Right atrium auricular region (tissue), 2 donors: ENCODE data around the gene CD58. TPM values are rescaled to one million over a fixed set of nuclear protein-coding genes. Genes with fewer than 3 reads are reported as not detected.

Experiments
- DNase-seq: peaks from one replicate; pipeline ENCODE4 v3.0.0-alpha.2; 2019; ENCODE audit warnings: low spot score
- H3K27ac ChIP-seq, 2 donors: fragments of 200-600 bp; sonication (generic); 1 replicate in 1 of 2; 2 replicates in 1 of 2; pipeline ENCODE4 v1.5.1; 2016 to 2019
- H3K27me3 ChIP-seq, 2 donors: fragments of 200-600 bp; sonication (generic); one replicate each; pipeline versions ENCODE4 v1.5.1 to v1.6.0; 2017 to 2019
- H3K36me3 ChIP-seq: fragments of 200-600 bp; sonication (generic); one replicate; pipeline ENCODE4 v1.5.1; 2016
- H3K4me1 ChIP-seq, 2 donors: fragments of 200-600 bp; sonication (generic); one replicate each; pipeline versions ENCODE4 v1.5.1 to v1.6.0; 2017 to 2019
- H3K4me3 ChIP-seq, 2 donors: fragments of 200-600 bp; sonication (generic); 1 replicate in 1 of 2; 2 replicates in 1 of 2; pipeline ENCODE4 v1.5.1; 2017 to 2019; ENCODE audit warnings: mild to moderate bottlenecking in 1 of 2, moderate library complexity in 1 of 2
- H3K9me3 ChIP-seq, 2 donors: fragments of 200-600 bp; sonication (generic); one replicate each; pipeline ENCODE4 v1.5.1; 2019
- CTCF ChIP-seq, 2 donors: fragments of 200-600 bp; sonication (generic); IDR thresholded peaks; one replicate each; pipeline ENCODE4 v1.5.1; 2019; ENCODE audit warnings: antibody characterized with exemption in 2 of 2
- microRNA counts, 2 donors: library from miRNA; unstranded; fragments of <30 nt; microRNA quantifications; one replicate each; lab custom pipeline; 2016 to 2017
- microRNA-seq, 2 donors: library from miRNA; unstranded; fragments of <30 nt; microRNA quantifications; one replicate each; pipeline ENCODE4, GENCODE V29; 2016 to 2017; ENCODE audit warnings: borderline number of aligned reads in 2 of 2, borderline replicate concordance in 1 of 2
- total RNA-seq, 2 donors: library from RNA; depleted of rRNA; stranded (reverse); fragments of >200 nt; gene quantifications; one replicate each; pipeline ENCODE4 v1.1.0, GENCODE V29; 2016

Gene CD58
- total RNA-seq, 2 donors from 2014 or later = 26.4 to 27.4 TPM

GRCh38 chr1:116471241-116471640, 99.6 kb downstream of the CD58 start:
- no peaks in the 10 kb centered on the region for H3K9me3 ChIP-seq
- TF ChIP-seq CTCF (IDR thresholded peaks at IDR 0.05) = no peak
- DNase-seq = no peak

DNA sequence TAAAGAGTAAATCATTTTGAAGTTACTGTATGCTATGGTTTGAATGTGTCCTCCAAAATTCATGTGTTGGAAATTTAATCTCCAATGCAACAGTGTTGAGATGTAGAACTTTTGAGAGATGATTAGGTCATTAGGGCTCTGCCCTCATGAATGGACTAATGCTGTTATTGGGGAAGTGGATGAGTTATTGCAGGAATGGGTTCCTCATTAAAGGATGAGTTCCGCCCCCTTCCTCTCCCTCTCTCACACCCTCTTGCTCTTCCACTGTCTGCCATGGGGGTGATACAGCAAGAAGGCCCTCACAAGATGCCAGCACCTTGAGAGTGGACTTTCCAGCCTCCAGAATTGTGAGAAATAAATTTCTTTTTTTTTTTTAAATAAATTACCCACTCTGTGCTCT, 100.2 kb downstream of the CD58 start:
- DNase-seq = no peak
- H3K27me3 ChIP-seq = no peaks in the 10 kb centered on the region
- H3K4me1 ChIP-seq = peaks cover 0 to 2% of the 10 kb centered on the region in 2 donors
- H3K4me3 ChIP-seq = no peak overlapping the region
- no peak for TF ChIP-seq CTCF (IDR thresholded peaks at IDR 0.05)
- no peak overlapping the region for H3K27ac ChIP-seq
- no peaks in the 10 kb centered on the region for H3K9me3 ChIP-seq
- no peaks in the 10 kb centered on the region for H3K36me3 ChIP-seq

More at GRCh38 chr1:116471241-116471640, 99.6 kb downstream of the CD58 start:
- Histone ChIP-seq H3K36me3 (no peaks in the 10 kb centered on the region), H3K4me1 (peaks cover 0 to 8% of the 10 kb centered on the region in 2 donors), H3K4me3 (no peak overlapping the region), H3K27ac (no peak overlapping the region), H3K27me3 (no peaks in the 10 kb centered on the region)

- Histone ChIP-seq H3K27me3 (no peaks in the 10 kb centered on the region), H3K36me3 (no peaks in the 10 kb centered on the region), H3K4me3 (no peak overlapping the region), H3K27ac (no peak overlapping the region), H3K4me1 (no peaks in the 10 kb centered on the region), H3K9me3 (no peaks in the 10 kb centered on the region)
- TF ChIP-seq CTCF (IDR thresholded peaks at IDR 0.05) = no peak
- no peak for DNase-seq
Observed at GRCh38 chr1:116466810-116467557, 103.8 kb downstream of the CD58 start.

- Histone ChIP-seq H3K36me3 (no peaks in the 10 kb centered on the region), H3K4me1 (no peaks in the 10 kb centered on the region)
Observed at GRCh38 chr1:116465845-116466685, 104.8 kb downstream of the CD58 start.

GRCh38 chr1:116465477-116465844, 105.4 kb downstream of the CD58 start:
- H3K36me3 ChIP-seq = no peaks in the 10 kb centered on the region
- no peaks in the 10 kb centered on the region for H3K9me3 ChIP-seq

More at GRCh38 chr1:116465845-116466685, 104.8 kb downstream of the CD58 start:
- no peak for DNase-seq
- Histone ChIP-seq H3K9me3 (no peaks in the 10 kb centered on the region), H3K27ac (no peak overlapping the region), H3K4me3 (no peak overlapping the region), H3K27me3 (no peaks in the 10 kb centered on the region)
- TF ChIP-seq CTCF (IDR thresholded peaks at IDR 0.05) = no peak

More at GRCh38 chr1:116465477-116465844, 105.4 kb downstream of the CD58 start:
- Histone ChIP-seq H3K27me3 (no peaks in the 10 kb centered on the region), H3K27ac (no peak overlapping the region), H3K4me1 (no peaks in the 10 kb centered on the region), H3K4me3 (no peak overlapping the region)
- no peak for TF ChIP-seq CTCF (IDR thresholded peaks at IDR 0.05)
- DNase-seq = no peak

MicroRNAs within 50 kb of the gene (microRNA counts, 767-probe panel; counts per million panel counts)
- microRNA hsa-miR-548ac (lab: Ali Mortazavi, UCI) = 0 to 31.0 counts per million in 2 donors

Small RNA genes lying within 50 kb of the gene (microRNA-seq; reads per million reads assigned to microRNA genes)
- gene MIR548AC = 0 reads per million in 2 donors

Other genes with a start within 250 kb of the CD58 start
- gene ATP1A1, start 197.8 kb downstream of the CD58 start, total RNA-seq = 100 to 1,000 TPM; 148 to 256 TPM
- 10 to 100 TPM; 14.9 to 17.6 TPM for gene IGSF3, start 96.7 kb upstream of the CD58 start, total RNA-seq
- 1 to 10 TPM in 1 of 2 donors, under 1 TPM in 1; 0.26 to 1.6 TPM for gene CD2, start 183.4 kb upstream of the CD58 start, total RNA-seq